Measurements from ENCODE around the gene MRPL42. TPM values are rescaled to one million over a fixed set of nuclear protein-coding genes. Genes with fewer than 3 reads are reported as not detected.

MRPL42 gene
- total RNA-seq, 1 experiment from 2014 or later: 117 TPM

DNA sequence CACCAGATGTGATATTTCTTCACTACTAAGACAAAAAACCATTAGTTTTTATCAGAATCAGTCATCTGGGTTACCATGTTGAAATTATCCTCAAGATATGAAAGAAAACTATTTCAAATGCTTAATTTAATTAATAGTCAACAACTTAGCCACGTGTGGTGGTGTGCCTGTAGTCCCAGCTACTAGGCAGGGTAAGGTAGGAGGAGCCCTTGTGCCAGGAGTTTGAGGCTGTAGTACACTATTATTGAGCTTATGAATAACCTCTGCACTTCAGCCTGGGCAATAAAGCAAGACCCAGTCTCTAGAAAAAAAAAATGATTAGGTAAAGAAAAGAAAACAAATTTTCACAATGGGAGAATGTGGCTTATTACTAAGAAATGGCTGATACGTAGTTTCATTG is 33.4 kb downstream of the MRPL42 start:
- no peaks in the 10 kb centered on the region for H3K4me1 ChIP-seq
- 0 out of 2 replicates have a peak, but pooled peaks cover 3% of the 10 kb centered on the region for H3K9me3 ChIP-seq (replicated peaks)
- peaks cover 20% of the 10 kb centered on the region for H3K36me3 ChIP-seq
- no peak overlapping the region for H3K4me3 ChIP-seq
- no peaks in the 10 kb centered on the region for H3K27me3 ChIP-seq
- no peak for DNase-seq
- no peak overlapping the region for H3K27ac ChIP-seq

- Histone ChIP-seq H3K9me3 (replicated peaks) (no peaks in the 10 kb centered on the region), H3K36me3 (peaks cover 18% of the 10 kb centered on the region), H3K27ac (no peak overlapping the region), H3K4me3 (no peak overlapping the region), H3K27me3 (no peaks in the 10 kb centered on the region), H3K4me1 (no peaks in the 10 kb centered on the region)
- DNase-seq: peak; percentile 12 to 57
These were observed 35.7 kb downstream of the MRPL42 start for GRCh38 chr12:93502802-93503623.

GRCh38 chr12:93507165-93507564 is 39.9 kb downstream of the MRPL42 start:
- Histone ChIP-seq H3K36me3 (peaks cover 9% of the 10 kb centered on the region), H3K4me3 (no peak overlapping the region), H3K4me1 (no peaks in the 10 kb centered on the region), H3K9me3 (replicated peaks) (no peaks in the 10 kb centered on the region), H3K27me3 (no peaks in the 10 kb centered on the region), H3K27ac (no peak overlapping the region)
- no peak for DNase-seq

DNA sequence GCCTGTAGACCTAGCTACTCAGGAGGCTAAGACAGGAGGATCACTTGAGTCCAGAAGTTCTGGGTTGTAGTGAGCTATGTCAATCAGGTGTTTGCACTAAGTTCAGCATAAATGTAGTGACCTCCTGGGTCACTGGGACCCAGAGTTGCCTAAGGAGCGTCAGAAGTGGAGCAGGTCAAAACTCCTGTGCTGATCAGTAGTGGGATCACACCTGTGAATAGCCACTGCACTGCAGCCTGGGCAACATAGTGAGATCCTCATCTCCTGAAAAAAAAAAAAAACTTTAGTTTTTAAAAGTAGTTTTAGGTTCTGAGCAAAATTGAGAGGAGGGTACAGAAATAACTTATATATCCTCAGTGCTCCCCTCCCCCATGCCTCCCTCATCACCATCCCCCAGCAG is 42.2 kb downstream of the MRPL42 start:
- Histone ChIP-seq H3K27ac (no peak overlapping the region), H3K9me3 (replicated peaks) (no peaks in the 10 kb centered on the region), H3K27me3 (no peaks in the 10 kb centered on the region), H3K4me3 (no peak overlapping the region), H3K4me1 (no peaks in the 10 kb centered on the region), H3K36me3 (no peaks in the 10 kb centered on the region)
- no peak for DNase-seq

DNA sequence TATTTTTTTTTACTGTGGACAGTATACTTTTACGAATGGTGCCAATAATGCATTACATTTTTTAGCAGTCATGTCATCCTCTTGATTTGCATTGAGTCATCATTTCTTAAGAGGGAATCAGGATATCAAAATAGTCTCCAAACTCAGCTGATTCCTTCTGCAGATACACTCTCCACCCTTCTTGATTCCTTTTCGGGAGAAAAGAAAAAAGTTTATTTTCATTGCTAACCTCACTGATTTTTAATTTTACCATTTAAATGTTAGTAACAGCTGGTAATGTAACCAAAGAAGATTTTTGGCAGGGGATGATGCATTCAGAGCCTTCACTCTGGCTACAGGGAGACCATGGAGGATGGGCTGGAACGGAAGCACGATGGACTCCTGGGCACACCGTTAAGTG is 47.5 kb downstream of the MRPL42 start:
- Histone ChIP-seq H3K4me3 (no peak overlapping the region), H3K27me3 (no peaks in the 10 kb centered on the region), H3K9me3 (replicated peaks) (no peaks in the 10 kb centered on the region), H3K27ac (no peak overlapping the region), H3K4me1 (no peaks in the 10 kb centered on the region), H3K36me3 (no peaks in the 10 kb centered on the region)
- DNase-seq: no peak

DNA sequence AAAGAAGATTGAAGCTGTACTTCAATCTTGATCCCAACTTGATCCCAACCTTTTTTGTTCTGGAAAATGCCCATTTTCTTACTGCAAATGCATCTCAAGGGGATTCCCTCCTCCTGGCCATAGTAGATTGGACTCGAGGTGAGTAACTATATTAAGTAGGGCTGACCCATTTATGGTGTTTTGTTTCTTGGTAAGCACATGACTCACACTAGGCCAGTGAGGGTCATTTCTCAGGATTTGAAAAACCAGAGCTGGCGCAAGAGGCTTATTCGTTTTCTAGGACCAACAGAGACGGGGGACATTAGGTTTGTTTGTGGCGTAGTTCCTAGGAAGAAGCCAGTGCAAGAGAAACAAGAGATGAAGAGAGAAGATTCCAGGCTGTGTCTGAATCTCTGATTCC is 51.4 kb downstream of the MRPL42 start:
- no peak for DNase-seq
- Histone ChIP-seq H3K36me3 (no peaks in the 10 kb centered on the region), H3K27me3 (no peaks in the 10 kb centered on the region), H3K4me1 (no peaks in the 10 kb centered on the region), H3K9me3 (replicated peaks) (no peaks in the 10 kb centered on the region), H3K4me3 (no peak overlapping the region), H3K27ac (no peak overlapping the region)

- H3K4me3 ChIP-seq: no peak overlapping the region
- H3K36me3 ChIP-seq: no peaks in the 10 kb centered on the region
- H3K27me3 ChIP-seq: no peaks in the 10 kb centered on the region
- DNase-seq: no peak
- H3K27ac ChIP-seq: no peak overlapping the region
- no peaks in the 10 kb centered on the region for H3K9me3 ChIP-seq (replicated peaks)
- no peaks in the 10 kb centered on the region for H3K4me1 ChIP-seq
These were observed 52.5 kb downstream of the MRPL42 start for GRCh38 chr12:93519859-93520258.

GRCh38 chr12:93520454-93520853 is 53.1 kb downstream of the MRPL42 start:
- H3K27me3 ChIP-seq: no peaks in the 10 kb centered on the region
- H3K4me3 ChIP-seq: no peak overlapping the region
- no peak for DNase-seq
- H3K27ac ChIP-seq: no peak overlapping the region
- no peaks in the 10 kb centered on the region for H3K36me3 ChIP-seq
- no peaks in the 10 kb centered on the region for H3K9me3 ChIP-seq (replicated peaks)
- no peaks in the 10 kb centered on the region for H3K4me1 ChIP-seq

DNA sequence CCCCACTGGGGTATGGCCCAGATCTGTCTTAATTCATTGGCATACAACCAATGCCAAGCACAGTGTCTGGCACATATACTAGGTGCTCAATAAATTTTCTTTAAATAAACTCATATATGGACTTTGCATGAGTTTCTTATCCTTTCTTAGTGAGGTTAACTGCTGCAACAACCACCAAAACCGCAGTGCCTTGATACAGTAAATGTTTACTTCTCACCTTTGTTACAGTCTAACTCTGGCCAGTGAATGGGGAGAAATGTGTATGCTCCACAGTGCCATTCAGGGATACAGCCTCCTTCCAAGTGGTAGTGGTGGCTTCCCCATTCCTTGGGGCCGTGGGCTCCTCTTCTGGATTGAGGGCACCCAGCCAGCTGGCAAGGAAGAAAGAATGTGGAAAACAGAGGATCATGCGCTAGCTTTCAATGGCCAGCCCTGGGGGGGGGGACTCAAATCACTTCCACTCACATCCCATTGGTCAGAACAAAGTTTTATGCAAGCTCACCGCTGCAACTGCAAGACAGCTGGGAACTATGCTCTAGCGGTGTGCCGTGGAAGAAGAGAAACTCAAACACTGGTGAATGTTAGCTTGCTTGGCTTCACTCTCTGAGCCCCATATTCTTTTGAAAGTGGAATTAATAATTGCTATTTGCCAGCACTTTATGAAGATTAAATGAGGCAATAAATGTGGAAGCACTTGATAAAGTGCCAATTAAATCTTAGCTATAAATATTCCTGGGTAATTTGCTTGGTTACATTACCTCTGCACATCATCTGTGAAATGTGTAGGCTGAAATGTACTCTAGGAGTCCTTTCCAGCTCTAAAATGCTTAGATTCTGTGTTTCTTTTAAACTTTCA is 54.1 kb downstream of the MRPL42 start:
- H3K27me3 ChIP-seq: no peaks in the 10 kb centered on the region
- no peak overlapping the region for H3K4me3 ChIP-seq
- no peaks in the 10 kb centered on the region for H3K9me3 ChIP-seq (replicated peaks)
- peak; percentile 6 to 14 for DNase-seq
- H3K36me3 ChIP-seq: no peaks in the 10 kb centered on the region
- peaks cover 2% of the 10 kb centered on the region for H3K4me1 ChIP-seq
- H3K27ac ChIP-seq: no peak overlapping the region

DNA sequence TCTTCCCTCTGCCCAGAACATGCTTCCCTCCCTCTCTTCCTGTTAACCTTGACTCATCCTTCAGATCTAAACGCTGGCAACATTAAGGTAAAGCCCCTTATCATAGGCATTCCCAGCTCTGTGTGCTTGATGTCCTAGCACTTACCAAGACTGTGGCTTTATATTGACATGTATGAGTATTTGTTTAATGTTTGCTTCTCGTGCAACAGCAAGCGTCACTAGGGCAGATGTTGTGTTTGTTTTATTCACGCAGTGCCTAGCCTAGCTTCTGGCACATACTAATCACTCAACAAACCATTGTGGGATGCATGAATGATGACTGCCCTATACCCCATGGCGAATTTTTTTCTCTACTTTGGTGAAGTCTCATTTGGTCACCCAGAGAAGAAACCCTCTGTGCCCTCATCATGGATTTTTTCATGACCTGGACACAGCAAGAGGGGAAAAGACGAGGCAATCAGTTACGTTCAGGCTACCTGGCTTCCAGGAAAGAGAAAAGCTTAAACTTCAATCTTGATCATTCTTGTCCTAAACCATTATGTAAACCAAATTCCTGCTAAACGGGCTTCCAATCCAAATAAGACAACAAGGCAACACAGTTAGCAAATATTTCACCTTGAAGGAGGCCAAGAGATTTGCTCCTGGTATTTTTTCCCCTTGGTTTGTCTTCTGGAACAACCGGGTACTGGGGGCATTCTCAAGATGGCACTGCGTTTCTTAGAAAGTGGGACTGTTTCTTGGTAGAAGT is 57.2 kb downstream of the MRPL42 start:
- Histone ChIP-seq H3K9me3 (replicated peaks) (no peaks in the 10 kb centered on the region), H3K4me1 (peaks cover 8% of the 10 kb centered on the region), H3K27ac (no peak overlapping the region), H3K4me3 (no peak overlapping the region), H3K27me3 (no peaks in the 10 kb centered on the region), H3K36me3 (no peaks in the 10 kb centered on the region)
- DNase-seq: no peak

DNA sequence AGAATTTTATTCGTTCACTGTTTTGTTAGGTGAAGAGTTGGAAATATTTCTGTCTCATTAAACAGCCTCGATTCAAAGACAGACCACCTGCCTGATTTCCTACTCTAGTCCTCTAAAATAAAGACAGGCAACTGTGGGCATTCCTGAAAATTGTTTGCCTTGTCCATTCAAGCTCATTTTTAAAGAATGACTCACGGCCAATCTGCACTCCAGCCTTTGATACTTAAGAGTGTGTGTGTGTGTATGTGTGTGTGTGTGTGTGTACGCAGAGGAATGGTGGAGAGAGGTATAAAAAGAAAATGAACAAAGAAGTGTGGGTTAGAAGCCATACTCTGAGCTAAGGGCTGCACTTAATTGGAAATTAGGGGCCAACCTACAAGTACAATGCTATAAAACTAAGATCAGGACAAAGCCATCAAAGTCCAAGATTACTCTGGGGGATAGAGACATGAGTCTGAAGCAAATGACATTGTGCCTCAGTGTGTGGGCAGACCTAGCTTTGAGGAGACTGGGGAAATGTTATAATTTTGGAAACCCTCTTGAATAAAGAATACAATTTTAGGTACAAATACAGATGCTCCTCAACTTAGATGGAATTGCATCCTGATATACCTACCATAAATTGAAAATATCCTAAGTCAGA is 59.6 kb downstream of the MRPL42 start:
- peak; percentile 35 to 54 for DNase-seq
- Histone ChIP-seq H3K9me3 (replicated peaks) (no peaks in the 10 kb centered on the region), H3K4me1 (peaks cover 8% of the 10 kb centered on the region), H3K27ac (no peak overlapping the region), H3K4me3 (no peak overlapping the region), H3K27me3 (no peaks in the 10 kb centered on the region), H3K36me3 (no peaks in the 10 kb centered on the region)

DNA sequence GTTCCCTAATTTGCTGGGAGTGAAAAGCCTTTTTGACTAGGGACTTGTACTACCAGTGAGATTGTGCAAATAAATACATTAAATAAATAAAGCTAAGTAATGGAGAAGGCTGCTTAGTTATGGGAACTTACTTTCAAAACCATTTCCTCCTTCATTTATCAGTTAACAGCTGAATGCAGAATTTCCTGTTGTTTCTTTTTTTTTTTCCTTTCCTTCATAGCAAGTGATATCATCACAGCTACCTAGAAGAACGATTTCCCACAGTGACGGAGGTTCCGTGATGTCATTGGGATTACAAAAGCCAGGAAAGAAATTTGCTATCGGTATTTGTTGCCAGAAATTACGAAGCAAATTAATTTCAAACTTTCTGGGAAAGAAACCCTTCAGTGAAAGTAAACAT is 63.0 kb downstream of the MRPL42 start:
- no peak for DNase-seq
- H3K9me3 ChIP-seq (replicated peaks): no peaks in the 10 kb centered on the region
- H3K4me1 ChIP-seq: peaks cover 8% of the 10 kb centered on the region
- no peaks in the 10 kb centered on the region for H3K36me3 ChIP-seq
- no peak overlapping the region for H3K27ac ChIP-seq
- H3K4me3 ChIP-seq: no peak overlapping the region
- H3K27me3 ChIP-seq: no peaks in the 10 kb centered on the region

GRCh38 chr12:93533310-93533709 is 66.0 kb downstream of the MRPL42 start:
- H3K27ac ChIP-seq: no peak overlapping the region
- no peaks in the 10 kb centered on the region for H3K36me3 ChIP-seq
- H3K9me3 ChIP-seq (replicated peaks): no peaks in the 10 kb centered on the region
- no peak overlapping the region for H3K4me3 ChIP-seq
- DNase-seq: no peak
- H3K4me1 ChIP-seq: no peaks in the 10 kb centered on the region
- H3K27me3 ChIP-seq: no peaks in the 10 kb centered on the region

DNA sequence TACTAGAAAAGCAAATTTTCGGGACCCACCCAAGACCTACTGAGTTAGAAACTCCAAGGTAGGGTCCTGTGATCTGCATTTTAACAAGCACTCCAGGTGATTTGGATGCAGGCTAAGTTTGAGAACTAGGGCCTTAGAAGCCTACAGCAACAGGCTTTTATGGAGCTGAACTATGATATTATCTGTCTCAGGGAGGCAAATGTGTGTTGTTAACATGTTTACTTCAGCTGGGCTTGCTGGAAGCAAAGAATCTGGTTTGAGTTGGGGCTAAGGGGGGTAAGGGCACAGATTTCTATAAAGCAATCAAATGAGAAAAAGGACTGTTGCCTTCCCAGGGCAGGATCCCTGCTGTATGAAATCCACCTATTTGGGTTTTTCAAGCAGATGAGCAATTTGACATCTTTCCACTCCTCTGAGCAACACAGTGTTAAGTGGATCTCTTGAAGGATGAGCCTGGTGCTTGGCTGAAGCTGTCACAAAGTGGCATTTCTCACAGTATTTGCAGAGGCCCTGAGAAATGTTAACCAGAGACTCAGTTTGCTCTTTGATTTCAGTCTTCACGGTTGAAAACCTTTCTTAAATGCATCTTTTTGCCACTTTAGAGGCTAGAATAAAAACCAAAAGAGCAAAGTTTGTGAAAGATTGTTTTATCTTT is 68.9 kb downstream of the MRPL42 start:
- H3K4me3 ChIP-seq: no peak overlapping the region

More for the DNA sequence above, 68.9 kb downstream of the MRPL42 start:
- Histone ChIP-seq H3K36me3 (no peaks in the 10 kb centered on the region), H3K9me3 (replicated peaks) (no peaks in the 10 kb centered on the region), H3K4me1 (no peaks in the 10 kb centered on the region), H3K27me3 (no peaks in the 10 kb centered on the region), H3K27ac (no peak overlapping the region)
- no peak for DNase-seq
